Measurements from ENCODE around the gene DLG2. TPM values are rescaled to one million over a fixed set of nuclear protein-coding genes. Genes with fewer than 3 reads are reported as not detected.
"Not testable (repeated sequence)": the region's sequence is repeated elsewhere in the genome, so short reads cannot be mapped to it uniquely, and the experiment has no call there.

DLG2 gene
- total and polyA plus RNA-seq, 4 experiments from 2014 or later, result 0.78 to 2.7 (median 1.9) TPM

DNA sequence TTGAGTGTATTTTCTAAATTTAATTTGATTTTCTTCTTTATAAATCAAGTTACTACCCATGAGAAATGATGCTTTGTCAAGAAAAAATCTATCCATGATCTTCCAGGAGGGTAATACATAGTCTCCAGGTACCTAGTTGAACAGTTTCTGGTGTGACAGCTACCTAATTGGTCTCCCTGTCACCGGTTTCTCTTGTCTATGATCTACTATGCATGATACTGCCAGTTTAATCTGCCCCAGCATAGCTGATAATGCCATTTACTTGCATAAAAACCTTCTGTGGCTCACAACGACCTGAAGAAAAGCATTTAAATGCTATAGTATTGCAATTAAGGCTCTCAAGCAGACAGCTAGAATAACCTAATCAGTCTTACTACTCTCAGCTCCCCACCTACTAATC lies 349.5 kb downstream of the DLG2 start:
- ChIA-PET POLR2A (ENCODE audit: partially characterized antibody) (no interaction called here), CTCF (ENCODE audit: partially characterized antibody) (no interaction called here)
- H3K27ac Mint-ChIP-seq, result no peak overlapping the region
- Histone ChIP-seq H3K4me1 (ENCODE audit: insufficient read depth, low read length) (no peaks in the 10 kb centered on the region), H3K4me3 (ENCODE audit: low read length in 2 of 2) (no peak overlapping the region), H3K36me3 (ENCODE audit: insufficient read depth, low read length) (no peaks in the 10 kb centered on the region), H3K27ac (ENCODE audit: low read depth, low read length) (no peak overlapping the region), H3K9me3 (ENCODE audit: control insufficient read depth in 1 of 2, low read length in 2 of 2) (no peaks in the 10 kb centered on the region), H3K27me3 (ENCODE audit: insufficient read depth, low read length) (no peaks in the 10 kb centered on the region)
- no peak for DNase-seq
- H3K27me3 Mint-ChIP-seq, result no peaks in the 10 kb centered on the region
- intact Hi-C loops (cut with micrococcal nuclease), result no loop called here
- peaks cover 0 to 4% (median 0%) of the 10 kb centered on the region in 4 donors for H3K4me1 Mint-ChIP-seq
- peaks cover 0 to 16% (median 4%) of the 10 kb centered on the region in 8 donors for H3K9me3 Mint-ChIP-seq
- no peaks in the 10 kb centered on the region for H3K36me3 Mint-ChIP-seq
- H3K4me3 Mint-ChIP-seq, result no peak overlapping the region

DNA sequence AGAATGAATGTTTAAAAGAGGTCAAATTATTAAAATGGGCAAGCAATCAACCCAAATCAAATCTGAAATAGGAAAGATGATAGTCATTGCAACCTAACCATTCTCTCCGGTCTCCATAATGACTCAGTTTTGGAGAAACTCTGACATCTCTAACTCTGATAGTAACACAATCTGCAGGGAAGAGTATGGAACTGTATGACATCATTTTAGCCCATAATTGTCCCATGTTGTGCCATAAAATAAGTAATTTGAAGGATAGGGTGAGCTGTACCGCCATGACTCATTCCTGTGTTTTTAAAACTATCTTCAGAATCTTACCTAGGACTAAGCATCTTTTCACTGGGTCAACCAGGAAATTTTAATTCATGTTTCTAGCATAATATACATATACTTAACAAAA lies 350.8 kb downstream of the DLG2 start:
- Histone ChIP-seq H3K27ac (ENCODE audit: low read depth, low read length) (no peak overlapping the region), H3K4me3 (ENCODE audit: low read length in 2 of 2) (no peak overlapping the region), H3K4me1 (ENCODE audit: insufficient read depth, low read length) (no peaks in the 10 kb centered on the region), H3K27me3 (ENCODE audit: insufficient read depth, low read length) (no peaks in the 10 kb centered on the region), H3K36me3 (ENCODE audit: insufficient read depth, low read length) (no peaks in the 10 kb centered on the region), H3K9me3 (ENCODE audit: control insufficient read depth in 1 of 2, low read length in 2 of 2) (no peaks in the 10 kb centered on the region)
- Mint-ChIP-seq H3K9me3 (peaks cover 0 to 25% (median 9%) of the 10 kb centered on the region in 8 donors), H3K4me1 (peaks cover 0 to 4% (median 0%) of the 10 kb centered on the region in 4 donors), H3K36me3 (no peaks in the 10 kb centered on the region), H3K4me3 (no peak overlapping the region), H3K27me3 (no peaks in the 10 kb centered on the region), H3K27ac (no peak overlapping the region)
- DNase-seq, result no peak
- ChIA-PET CTCF (ENCODE audit: partially characterized antibody) (no interaction called here), POLR2A (ENCODE audit: partially characterized antibody) (no interaction called here)
- intact Hi-C loops (cut with micrococcal nuclease), result no loop called here

DNA sequence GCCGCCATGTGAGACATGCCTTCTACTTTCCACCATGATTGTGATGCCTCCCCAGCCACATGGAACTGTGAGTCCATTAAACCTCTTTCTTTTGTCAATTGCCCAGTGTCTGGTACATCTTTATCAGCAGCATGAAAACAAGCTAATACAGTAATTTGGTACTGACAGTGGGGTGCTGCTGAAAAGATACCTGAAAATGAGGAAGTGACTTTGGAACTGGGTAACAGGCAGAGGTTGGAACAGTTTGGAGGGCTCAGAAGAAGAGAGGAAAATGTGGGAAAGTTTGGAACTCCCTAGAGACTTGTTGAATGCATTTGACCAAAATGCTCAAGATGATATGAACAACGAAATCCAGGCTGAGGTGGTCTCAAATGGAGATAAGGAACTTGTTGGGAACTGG lies 356.8 kb downstream of the DLG2 start:
- H3K4me3 ChIP-seq (ENCODE audit: low read length in 2 of 2); H3K36me3 Mint-ChIP-seq; intact Hi-C loops (cut with micrococcal nuclease); H3K9me3 ChIP-seq (ENCODE audit: control insufficient read depth in 1 of 2, low read length in 2 of 2); POLR2A ChIA-PET (ENCODE audit: partially characterized antibody); H3K4me3 Mint-ChIP-seq; DNase-seq; CTCF ChIA-PET (ENCODE audit: partially characterized antibody); H3K36me3 ChIP-seq (ENCODE audit: insufficient read depth, low read length); H3K27ac Mint-ChIP-seq; H3K27me3 Mint-ChIP-seq; H3K27ac ChIP-seq (ENCODE audit: low read depth, low read length); H3K27me3 ChIP-seq (ENCODE audit: insufficient read depth, low read length); H3K4me1 Mint-ChIP-seq; H3K4me1 ChIP-seq (ENCODE audit: insufficient read depth, low read length): not testable (repeated sequence)
- H3K9me3 Mint-ChIP-seq, result peaks cover 0 to 30% (median 16%) of the 10 kb centered on the region in 8 donors

DNA sequence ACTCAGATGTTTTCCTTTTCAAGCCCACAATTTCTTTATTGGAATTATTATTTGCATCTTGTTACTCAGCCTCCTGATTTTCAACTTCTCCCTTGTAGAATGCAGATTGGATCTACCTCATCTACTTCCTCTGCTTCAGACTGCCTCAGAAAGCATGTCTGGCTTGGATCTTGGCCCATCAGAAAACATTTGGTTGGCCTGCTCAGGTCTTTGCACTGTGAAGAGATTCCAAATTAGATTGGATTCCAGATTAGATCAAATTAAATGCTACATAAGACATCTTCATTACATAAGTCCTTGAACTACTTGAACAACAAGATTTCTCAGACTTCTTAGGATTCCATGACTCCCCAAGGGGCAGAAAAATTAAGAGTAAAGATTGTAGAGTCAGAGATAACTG lies 358.0 kb downstream of the DLG2 start:
- Histone ChIP-seq H3K9me3 (ENCODE audit: control insufficient read depth in 1 of 2, low read length in 2 of 2) (no peaks in the 10 kb centered on the region), H3K4me3 (ENCODE audit: low read length in 2 of 2) (no peak overlapping the region), H3K4me1 (ENCODE audit: insufficient read depth, low read length) (no peaks in the 10 kb centered on the region), H3K36me3 (ENCODE audit: insufficient read depth, low read length) (no peaks in the 10 kb centered on the region), H3K27me3 (ENCODE audit: insufficient read depth, low read length) (no peaks in the 10 kb centered on the region), H3K27ac (ENCODE audit: low read depth, low read length) (no peak overlapping the region)
- no peak for DNase-seq
- Mint-ChIP-seq H3K4me3 (no peak overlapping the region), H3K9me3 (peaks cover 0 to 31% (median 18%) of the 10 kb centered on the region in 8 donors), H3K36me3 (no peaks in the 10 kb centered on the region), H3K27ac (no peak overlapping the region), H3K27me3 (no peaks in the 10 kb centered on the region), H3K4me1 (no peaks in the 10 kb centered on the region)
- CTCF ChIA-PET (ENCODE audit: partially characterized antibody), result no interaction called here
- intact Hi-C loops (cut with micrococcal nuclease), result no loop called here
- POLR2A ChIA-PET (ENCODE audit: partially characterized antibody), result no interaction called here

DNA sequence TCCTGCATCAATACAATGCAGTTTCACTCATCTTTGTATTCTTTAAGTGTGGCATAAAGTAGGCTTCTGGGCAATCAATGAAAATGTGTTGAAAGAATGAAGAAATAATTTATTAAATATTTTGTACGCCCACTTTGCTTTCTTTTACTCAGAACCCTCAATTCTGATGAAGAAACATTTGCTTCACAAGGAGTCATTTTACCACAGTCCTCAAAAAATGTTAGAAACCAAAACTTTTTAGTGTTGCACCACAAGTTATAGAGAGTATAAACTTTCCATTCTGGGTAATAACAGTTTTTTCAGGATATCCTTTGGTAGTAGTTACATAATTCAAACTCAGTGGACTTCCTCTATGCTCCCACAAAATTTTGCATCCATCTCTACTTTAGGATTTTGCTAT lies 360.5 kb downstream of the DLG2 start:
- POLR2A ChIA-PET (ENCODE audit: partially characterized antibody), result no interaction called here
- Histone ChIP-seq H3K36me3 (ENCODE audit: insufficient read depth, low read length) (no peaks in the 10 kb centered on the region), H3K4me3 (ENCODE audit: low read length in 2 of 2) (no peak overlapping the region), H3K27ac (ENCODE audit: low read depth, low read length) (no peak overlapping the region), H3K9me3 (ENCODE audit: control insufficient read depth in 1 of 2, low read length in 2 of 2) (no peaks in the 10 kb centered on the region), H3K4me1 (ENCODE audit: insufficient read depth, low read length) (no peaks in the 10 kb centered on the region), H3K27me3 (ENCODE audit: insufficient read depth, low read length) (no peaks in the 10 kb centered on the region)
- CTCF ChIA-PET (ENCODE audit: partially characterized antibody), result no interaction called here
- H3K4me1 Mint-ChIP-seq, result no peaks in the 10 kb centered on the region
- H3K4me3 Mint-ChIP-seq, result no peak overlapping the region
- no peak for DNase-seq
- intact Hi-C loops (cut with micrococcal nuclease), result no loop called here
- H3K27me3 Mint-ChIP-seq, result no peaks in the 10 kb centered on the region
- H3K36me3 Mint-ChIP-seq, result no peaks in the 10 kb centered on the region
- H3K27ac Mint-ChIP-seq, result no peak overlapping the region
- H3K9me3 Mint-ChIP-seq, result peaks cover 0 to 29% (median 12%) of the 10 kb centered on the region in 8 donors

DNA sequence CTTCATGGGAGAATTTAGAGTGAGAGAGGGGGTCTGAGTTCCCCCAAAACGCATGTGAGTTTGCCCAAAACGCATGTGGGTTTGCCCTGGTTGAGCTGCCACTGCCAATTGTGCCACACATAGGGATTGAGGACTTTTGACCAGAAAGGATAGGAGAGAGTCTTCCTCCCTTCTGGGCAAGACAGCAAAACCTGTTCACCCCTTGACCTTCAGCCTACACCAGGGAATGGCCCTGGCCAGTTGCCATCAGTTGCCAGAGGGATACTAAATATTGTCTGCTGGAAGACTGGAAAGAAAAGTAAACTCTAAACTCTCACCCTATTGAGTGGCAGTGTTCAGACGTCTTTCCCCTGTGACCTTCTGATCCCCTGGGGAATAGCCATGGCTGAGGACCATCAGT lies 363.8 kb downstream of the DLG2 start:
- no peaks in the 10 kb centered on the region for H3K36me3 Mint-ChIP-seq

DNA sequence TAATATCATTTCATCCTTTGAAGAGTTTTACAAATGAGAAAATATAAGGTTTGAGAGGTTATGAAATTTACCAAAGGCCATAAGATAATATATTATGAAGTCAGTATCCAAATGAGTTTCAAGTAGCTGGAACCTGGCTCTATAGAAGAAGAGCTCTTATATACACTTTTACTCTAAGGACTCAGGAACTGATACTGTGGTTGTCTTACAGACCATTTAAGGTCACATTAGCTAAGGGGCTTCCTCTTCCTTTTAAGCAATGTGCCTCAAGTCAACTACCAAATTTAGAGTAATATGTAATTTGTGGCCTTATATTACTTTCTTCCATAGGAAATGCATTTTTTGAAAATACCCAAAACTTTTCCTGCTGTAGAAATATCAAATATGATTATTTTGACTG lies 369.3 kb downstream of the DLG2 start:
- no peak overlapping the region for H3K27ac Mint-ChIP-seq
- no peaks in the 10 kb centered on the region for H3K4me1 Mint-ChIP-seq
- intact Hi-C loops (cut with micrococcal nuclease), result no loop called here
- no peaks in the 10 kb centered on the region for H3K36me3 Mint-ChIP-seq
- peaks cover 0 to 1% of the 10 kb centered on the region in 2 donors for H3K27me3 Mint-ChIP-seq
- H3K4me1 ChIP-seq (ENCODE audit: insufficient read depth, low read length), result no peaks in the 10 kb centered on the region
- H3K9me3 Mint-ChIP-seq, result peaks cover 0 to 33% (median 10%) of the 10 kb centered on the region in 8 donors
- no peak overlapping the region for H3K4me3 ChIP-seq (ENCODE audit: low read length in 2 of 2)
- DNase-seq, result no peak
- no peak overlapping the region for H3K27ac ChIP-seq (ENCODE audit: low read depth, low read length)
- H3K36me3 ChIP-seq (ENCODE audit: insufficient read depth, low read length), result no peaks in the 10 kb centered on the region
- ChIA-PET CTCF (ENCODE audit: partially characterized antibody) (no interaction called here), POLR2A (ENCODE audit: partially characterized antibody) (no interaction called here)
- H3K9me3 ChIP-seq (ENCODE audit: control insufficient read depth in 1 of 2, low read length in 2 of 2), result no peaks in the 10 kb centered on the region
- no peak overlapping the region for H3K4me3 Mint-ChIP-seq
- no peaks in the 10 kb centered on the region for H3K27me3 ChIP-seq (ENCODE audit: insufficient read depth, low read length)

More for the DNA sequence above, 363.8 kb downstream of the DLG2 start:
- Mint-ChIP-seq H3K9me3 (peaks cover 0 to 27% (median 11%) of the 10 kb centered on the region in 8 donors), H3K27ac (no peak overlapping the region), H3K4me3 (no peak overlapping the region), H3K27me3 (no peaks in the 10 kb centered on the region), H3K4me1 (no peaks in the 10 kb centered on the region)
- Histone ChIP-seq H3K4me1 (ENCODE audit: insufficient read depth, low read length) (no peaks in the 10 kb centered on the region), H3K27me3 (ENCODE audit: insufficient read depth, low read length) (no peaks in the 10 kb centered on the region), H3K36me3 (ENCODE audit: insufficient read depth, low read length) (no peaks in the 10 kb centered on the region), H3K27ac (ENCODE audit: low read depth, low read length) (no peak overlapping the region), H3K9me3 (ENCODE audit: control insufficient read depth in 1 of 2, low read length in 2 of 2) (no peaks in the 10 kb centered on the region), H3K4me3 (ENCODE audit: low read length in 2 of 2) (no peak overlapping the region)
- CTCF ChIA-PET (ENCODE audit: partially characterized antibody), result no interaction called here
- DNase-seq, result no peak
- POLR2A ChIA-PET (ENCODE audit: partially characterized antibody), result no interaction called here
- intact Hi-C loops (cut with micrococcal nuclease), result no loop called here

DNA sequence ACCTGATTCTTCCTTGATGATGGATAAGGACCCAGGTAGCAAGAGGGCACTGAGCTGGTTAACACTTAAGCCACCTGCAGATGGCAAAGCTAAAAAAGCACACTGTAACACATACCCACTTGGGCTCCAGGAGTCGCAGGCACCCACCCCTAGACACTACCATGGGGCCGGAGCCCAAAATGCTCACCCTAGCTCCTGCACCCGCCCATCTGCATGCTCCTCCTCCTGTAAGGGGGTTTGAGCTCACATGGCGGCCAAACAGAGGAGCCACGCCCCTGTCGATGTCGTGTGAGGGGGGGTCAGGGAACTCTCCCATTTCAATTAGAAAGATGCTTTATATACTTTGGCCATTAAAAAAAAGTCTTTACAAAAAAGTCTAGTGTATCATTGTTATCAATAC lies 370.7 kb downstream of the DLG2 start:
- Mint-ChIP-seq H3K4me1 (no peaks in the 10 kb centered on the region), H3K36me3 (no peaks in the 10 kb centered on the region), H3K4me3 (no peak overlapping the region), H3K9me3 (peaks cover 0 to 27% (median 9%) of the 10 kb centered on the region in 8 donors), H3K27me3 (peaks cover 0 to 1% of the 10 kb centered on the region in 2 donors), H3K27ac (no peak overlapping the region)
- ChIA-PET CTCF (ENCODE audit: partially characterized antibody) (no interaction called here), POLR2A (ENCODE audit: partially characterized antibody) (no interaction called here)
- no peaks in the 10 kb centered on the region for H3K27me3 ChIP-seq (ENCODE audit: insufficient read depth, low read length)
- DNase-seq, result no peak
- no peak overlapping the region for H3K4me3 ChIP-seq (ENCODE audit: low read length in 2 of 2)
- H3K27ac ChIP-seq (ENCODE audit: low read depth, low read length), result no peak overlapping the region
- no peaks in the 10 kb centered on the region for H3K36me3 ChIP-seq (ENCODE audit: insufficient read depth, low read length)
- intact Hi-C loops (cut with micrococcal nuclease), result no loop called here
- no peaks in the 10 kb centered on the region for H3K9me3 ChIP-seq (ENCODE audit: control insufficient read depth in 1 of 2, low read length in 2 of 2)
- no peaks in the 10 kb centered on the region for H3K4me1 ChIP-seq (ENCODE audit: insufficient read depth, low read length)

Data from CD4-positive, alpha-beta memory T cell (primary cell).